Measurements from ENCODE around the gene SOCS6.

DNA sequence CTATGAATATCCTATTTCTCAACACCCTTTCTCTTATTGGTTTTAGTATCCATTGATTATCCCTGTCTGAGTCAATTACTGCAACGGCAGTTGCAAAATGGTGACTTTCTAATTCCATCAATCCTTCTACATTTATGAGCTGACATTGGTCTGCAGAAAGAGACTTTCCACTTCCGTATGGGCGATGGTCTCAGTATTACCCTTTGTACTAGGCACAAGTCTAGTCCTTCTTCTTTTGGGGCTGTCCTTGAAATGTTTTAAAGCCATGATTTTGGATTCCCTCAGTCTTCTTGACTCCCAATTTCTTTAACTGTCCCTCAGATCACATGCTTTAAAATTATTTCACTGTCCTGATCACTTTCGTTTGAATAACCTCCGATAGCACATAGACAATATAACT, 32.7 kb upstream of the SOCS6 start:
- TF ChIP-seq, protein P1, sequence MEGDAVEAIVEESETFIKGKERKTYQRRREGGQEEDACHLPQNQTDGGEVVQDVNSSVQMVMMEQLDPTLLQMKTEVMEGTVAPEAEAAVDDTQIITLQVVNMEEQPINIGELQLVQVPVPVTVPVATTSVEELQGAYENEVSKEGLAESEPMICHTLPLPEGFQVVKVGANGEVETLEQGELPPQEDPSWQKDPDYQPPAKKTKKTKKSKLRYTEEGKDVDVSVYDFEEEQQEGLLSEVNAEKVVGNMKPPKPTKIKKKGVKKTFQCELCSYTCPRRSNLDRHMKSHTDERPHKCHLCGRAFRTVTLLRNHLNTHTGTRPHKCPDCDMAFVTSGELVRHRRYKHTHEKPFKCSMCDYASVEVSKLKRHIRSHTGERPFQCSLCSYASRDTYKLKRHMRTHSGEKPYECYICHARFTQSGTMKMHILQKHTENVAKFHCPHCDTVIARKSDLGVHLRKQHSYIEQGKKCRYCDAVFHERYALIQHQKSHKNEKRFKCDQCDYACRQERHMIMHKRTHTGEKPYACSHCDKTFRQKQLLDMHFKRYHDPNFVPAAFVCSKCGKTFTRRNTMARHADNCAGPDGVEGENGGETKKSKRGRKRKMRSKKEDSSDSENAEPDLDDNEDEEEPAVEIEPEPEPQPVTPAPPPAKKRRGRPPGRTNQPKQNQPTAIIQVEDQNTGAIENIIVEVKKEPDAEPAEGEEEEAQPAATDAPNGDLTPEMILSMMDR (IDR thresholded peaks at IDR 0.05 in 8 of 11, conservative IDR thresholded peaks at IDR 0.05 in 3 of 11) = no peak
- TF ChIP-seq POLR2A (IDR thresholded peaks at IDR 0.05) = no peak
- no peak for TF ChIP-seq POLR2AphosphoS5 (IDR thresholded peaks at IDR 0.05)
